T47D (cell line): ENCODE measurements around the gene EXOC4.

ENCODE experiments used
- DNase-seq, 2 experiments: peaks; one replicate each; pipeline versions ENCODE4 v3.0.0 to v3.0.0-alpha.2; 2011 to 2012; ENCODE audit warnings: low read depth in 1 of 2, low spot score in 1 of 2
- JUND ChIP-seq: IDR thresholded peaks from 2 replicates; pipeline ENCODE4 v1.6.1; 2012; ENCODE audit warnings: low read depth
- in situ Hi-C: cut with HindIII; loops from 2 replicates; pipeline ENCODE4 v1.10.0; 2016; ENCODE audit warnings: low sequenced_read_pairs, low pct_unique_long_range_greater_than_20kb

Gene EXOC4

DNA sequence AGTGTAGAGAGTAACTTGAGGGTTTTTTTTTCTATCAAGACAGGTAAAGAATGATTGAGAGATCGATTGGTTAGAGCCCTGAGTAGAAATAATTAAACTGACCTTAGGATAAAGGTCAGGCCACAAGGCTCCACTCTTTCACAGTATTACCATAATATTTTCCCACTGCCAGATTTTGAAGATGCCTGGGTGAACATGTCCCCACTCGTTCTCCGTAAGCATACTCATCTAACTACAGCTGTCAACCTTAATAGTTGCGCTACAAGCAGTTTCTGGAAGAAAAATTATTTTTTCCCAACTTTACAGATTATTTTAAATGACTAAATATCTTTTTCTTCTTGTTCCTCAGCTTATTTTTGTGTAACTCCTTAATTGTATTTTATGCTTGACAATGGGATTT is 671.1 kb downstream of the EXOC4 start:
- in situ Hi-C loops: no loop called here
- DNase-seq: no peak
- no peak for TF ChIP-seq JUND

- in situ Hi-C loops: no loop called here
- no peak for TF ChIP-seq JUND
- DNase-seq: no peak
Observed at GRCh38 chr7:133931053-133931452, 678.2 kb downstream of the EXOC4 start.

DNA sequence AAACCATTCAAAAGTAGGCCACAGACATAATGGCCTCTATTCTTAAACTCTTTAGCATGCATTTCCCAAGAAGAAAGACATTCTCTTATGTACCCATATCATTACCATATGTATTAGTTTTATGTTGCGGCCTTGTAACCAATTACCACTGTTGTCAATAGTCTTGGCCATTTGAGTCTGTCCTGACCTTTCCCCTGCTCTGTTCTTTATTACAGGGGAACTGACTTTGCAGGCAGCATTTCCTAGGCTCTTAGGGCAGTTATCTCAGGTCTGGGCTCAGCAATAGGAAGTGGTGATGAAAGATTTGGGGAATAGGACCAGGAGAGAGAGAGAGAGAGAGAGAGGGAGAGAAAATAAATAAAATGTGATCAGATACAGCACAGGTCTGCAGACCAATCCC is 679.7 kb downstream of the EXOC4 start:
- no peak for TF ChIP-seq JUND
- in situ Hi-C loops: no loop called here
- DNase-seq: no peak

GRCh38 chr7:133934262-133934976 is 681.5 kb downstream of the EXOC4 start:
- no peak for TF ChIP-seq JUND
- DNase-seq: no peak
- in situ Hi-C loops: no loop called here

- DNase-seq: no peak
- in situ Hi-C loops: no loop called here
- TF ChIP-seq JUND: no peak
Observed at GRCh38 chr7:133934977-133935330, 682.1 kb downstream of the EXOC4 start.

- in situ Hi-C loops: no loop called here
- DNase-seq: no peak
- TF ChIP-seq JUND: no peak
Observed at GRCh38 chr7:133936074-133936473, 683.2 kb downstream of the EXOC4 start.

DNA sequence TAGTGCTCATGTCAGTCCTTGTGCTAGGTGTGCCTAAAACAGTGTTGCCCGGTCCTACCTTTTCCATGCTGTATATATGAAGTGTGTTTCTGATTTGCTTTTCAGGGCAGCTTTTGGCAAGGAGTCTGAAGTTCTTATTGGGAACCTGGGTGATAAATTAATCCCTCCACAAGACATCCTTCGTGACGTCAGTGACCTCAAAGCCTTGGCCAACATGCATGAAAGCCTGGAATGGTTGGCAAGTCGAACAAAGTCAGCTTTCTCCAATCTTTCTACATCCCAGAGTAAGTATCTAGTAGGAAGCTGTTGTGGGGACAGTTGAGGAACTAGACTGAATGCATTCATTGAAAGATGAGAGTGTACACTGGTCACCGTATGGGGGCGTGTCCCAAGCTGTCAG is 684.9 kb downstream of the EXOC4 start:
- in situ Hi-C loops: no loop called here
- DNase-seq: no peak
- TF ChIP-seq JUND: no peak

DNA sequence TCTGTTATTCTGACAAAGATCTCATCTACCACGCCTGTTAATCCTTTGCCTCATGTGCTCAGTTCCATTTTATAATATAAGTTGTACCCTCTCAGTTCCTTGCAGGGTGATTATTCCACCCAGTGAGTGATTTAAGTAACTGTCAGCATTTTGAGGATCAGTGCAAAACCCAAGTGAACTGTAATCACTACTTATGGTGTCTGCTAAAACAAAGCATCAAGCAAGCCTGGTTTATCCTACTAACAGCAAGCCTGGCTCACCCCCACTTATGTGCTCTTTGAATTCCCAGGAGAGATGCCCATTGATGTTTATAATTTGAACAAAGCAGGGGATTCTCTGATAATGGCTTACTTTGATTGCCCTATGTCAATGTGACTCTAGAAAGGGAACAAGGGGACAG is 687.5 kb downstream of the EXOC4 start:
- TF ChIP-seq JUND: no peak
- in situ Hi-C loops: no loop called here
- DNase-seq: no peak

DNA sequence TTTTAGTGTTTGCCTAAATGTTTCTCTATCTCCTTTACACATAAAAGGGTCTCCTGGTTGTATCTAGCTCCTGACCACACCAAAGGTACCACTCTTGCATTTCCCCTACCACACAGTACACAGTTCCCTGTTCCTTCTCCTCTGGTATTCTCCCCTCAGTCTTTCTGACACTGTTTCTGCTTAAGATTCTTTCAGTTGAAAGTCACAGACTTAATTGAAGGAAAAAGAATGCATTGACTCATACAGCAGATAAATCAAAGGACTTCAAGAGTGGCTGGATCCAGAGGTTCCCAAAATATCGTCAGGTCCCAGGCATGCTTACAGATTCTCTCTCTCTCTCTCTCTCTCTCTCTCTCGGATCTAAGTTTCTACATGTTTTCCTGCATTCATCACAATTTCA is 688.6 kb downstream of the EXOC4 start:
- no peak for TF ChIP-seq JUND
- in situ Hi-C loops: no loop called here
- no peak for DNase-seq

DNA sequence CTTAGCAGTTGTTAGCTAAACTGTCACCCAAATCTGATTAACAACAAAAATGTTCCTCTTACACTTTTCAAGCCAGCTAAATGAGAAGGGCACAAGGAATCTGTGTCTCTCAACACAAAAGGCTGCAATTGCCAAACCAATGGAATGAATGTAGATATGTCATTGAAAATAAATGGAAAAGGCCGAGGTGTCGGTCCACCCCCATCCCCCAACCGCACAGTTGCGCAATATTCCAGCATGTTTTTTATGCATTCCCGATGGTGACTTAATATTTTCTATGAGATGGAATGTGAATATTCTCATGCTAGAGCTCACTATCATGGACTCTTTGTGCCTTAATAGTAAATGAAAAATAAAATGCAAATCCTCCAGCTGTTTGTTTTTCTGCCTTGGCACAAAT is 692.6 kb downstream of the EXOC4 start:
- TF ChIP-seq JUND: no peak
- no peak for DNase-seq
- in situ Hi-C loops: no loop called here

DNA sequence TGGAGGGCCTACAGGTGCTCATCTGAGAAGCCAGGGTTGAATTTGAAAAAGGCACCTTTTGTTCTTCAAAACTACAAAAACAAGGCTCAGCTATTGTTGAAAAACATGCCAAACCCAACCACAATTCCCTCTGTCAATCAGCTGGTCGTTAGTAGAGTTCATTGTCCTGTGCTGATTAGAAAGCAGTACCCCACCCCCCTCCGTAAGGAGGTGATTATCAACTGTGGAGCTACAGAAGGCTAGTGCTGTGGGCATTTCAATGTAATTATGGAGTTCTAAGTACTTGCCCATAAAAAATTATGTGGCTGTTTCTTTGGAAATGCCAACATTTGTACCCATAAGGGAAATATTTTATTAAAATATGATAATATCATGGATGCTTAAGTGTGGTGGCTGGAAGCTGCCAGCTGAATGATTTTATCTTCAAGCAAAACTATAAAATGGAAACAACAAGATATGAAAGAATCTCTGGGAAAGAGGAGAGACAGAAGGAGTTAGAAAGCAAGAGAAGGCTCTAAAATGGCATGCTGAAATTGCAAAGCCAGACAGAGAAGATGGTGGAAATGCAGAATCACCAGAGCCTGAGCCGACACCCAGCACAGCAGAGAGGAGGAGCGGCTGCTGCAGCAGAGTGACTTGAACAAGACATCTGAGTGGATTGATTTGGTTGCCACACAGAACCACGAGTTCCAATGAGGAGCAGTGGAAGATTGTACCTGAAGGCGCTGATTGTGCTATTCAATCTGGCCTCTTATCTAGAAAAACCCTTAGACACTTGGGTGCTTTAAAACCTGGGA is 694.8 kb downstream of the EXOC4 start:
- in situ Hi-C loops: no loop called here
- no peak for DNase-seq
- no peak for TF ChIP-seq JUND

GRCh38 chr7:133948588-133948987 is 695.7 kb downstream of the EXOC4 start:
- in situ Hi-C loops: no loop called here
- no peak for DNase-seq
- no peak for TF ChIP-seq JUND

GRCh38 chr7:133950855-133951254 is 698.0 kb downstream of the EXOC4 start:
- no peak for DNase-seq
- in situ Hi-C loops: no loop called here

More at GRCh38 chr7:133950855-133951254, 698.0 kb downstream of the EXOC4 start:
- no peak for TF ChIP-seq JUND
